Left lung (tissue), 10 donors: ENCODE measurements around the gene SLITRK1. TPM values are rescaled to one million over a fixed set of nuclear protein-coding genes. Genes with fewer than 3 reads are reported as not detected.

Experiments
- ATAC-seq: fragments of 200-7000 bp; cut with Tn5 transposase; one replicate; pipeline ENCODE4 v1.9.1; 2020; ENCODE audit warnings: moderate library complexity
- DNase-seq, 4 donors: peaks; one replicate each; pipeline ENCODE4 v3.0.0-alpha.2; 2013 to 2020
- H3K27ac ChIP-seq, 2 donors: fragments of 200-600 bp; sonication (generic) in 1 of 2; one replicate each; pipeline versions ENCODE4 v1.5.0 to v1.8.0; 2020 to 2021
- H3K27me3 ChIP-seq, 2 donors: fragments of 200-600 bp; sonication (generic) in 1 of 2; one replicate each; pipeline versions ENCODE4 v1.5.0 to v1.8.0; 2020 to 2021
- H3K36me3 ChIP-seq, 2 donors: fragments of 200-600 bp; sonication (generic) in 1 of 2; one replicate each; pipeline versions ENCODE4 v1.5.0 to v1.8.0; 2020 to 2021
- H3K4me1 ChIP-seq, 2 donors: fragments of 200-600 bp; one replicate each; pipeline ENCODE4 v1.8.0; 2021
- H3K4me3 ChIP-seq, 2 donors: fragments of 200-600 bp; sonication (generic) in 1 of 2; one replicate each; pipeline versions ENCODE4 v1.5.0 to v1.8.0; 2020 to 2021; ENCODE audit warnings: mild to moderate bottlenecking in 1 of 2
- H3K9me3 ChIP-seq, 2 donors: fragments of 200-600 bp; sonication (generic) in 1 of 2; one replicate each; pipeline versions ENCODE4 v1.5.0 to v1.8.0; 2020 to 2021
- intact Hi-C, 2 donors: fragments of 100-400 bp; cut with DNase I; formaldehyde crosslinking; loops; one replicate each; pipeline versions ENCODE4 v1.11.2 to v1.14.2; 2022
- polyA plus RNA-seq, 6 donors: library from polyadenylated mRNA; unstranded; fragments of 120-200 nt; gene quantifications; one replicate each; pipeline ENCODE4 v1.2.1, GENCODE V29; 2013; ENCODE audit not compliant: insufficient read length in 6 of 6
- total RNA-seq, 2 donors: library from RNA; stranded (reverse); fragmentation: NEBNext Ultra II Directional; extraction: Animal tissue kit (Norgen Biotek cat#: 25700); gene quantifications; one replicate each; pipeline ENCODE4 v1.2.1, GENCODE V29; 2021
- TF ChIP-seq, protein P1 (sequence below), 2 donors: fragments of 200-600 bp; sonication (generic) in 1 of 2; IDR thresholded peaks; one replicate each; pipeline versions ENCODE4 v1.5.0 to v1.8.0; 2021; ENCODE audit warnings: antibody characterized with exemption in 2 of 2
- donor health status: DM: no; HTN: yes; CAD: no.
- donor health status: DM: no; HTN: no; CAD: no.

The SLITRK1 gene
- total and polyA plus RNA-seq, 8 donors, result 0.03 to 0.06 (median 0.05) TPM; not detected in 4

DNA sequence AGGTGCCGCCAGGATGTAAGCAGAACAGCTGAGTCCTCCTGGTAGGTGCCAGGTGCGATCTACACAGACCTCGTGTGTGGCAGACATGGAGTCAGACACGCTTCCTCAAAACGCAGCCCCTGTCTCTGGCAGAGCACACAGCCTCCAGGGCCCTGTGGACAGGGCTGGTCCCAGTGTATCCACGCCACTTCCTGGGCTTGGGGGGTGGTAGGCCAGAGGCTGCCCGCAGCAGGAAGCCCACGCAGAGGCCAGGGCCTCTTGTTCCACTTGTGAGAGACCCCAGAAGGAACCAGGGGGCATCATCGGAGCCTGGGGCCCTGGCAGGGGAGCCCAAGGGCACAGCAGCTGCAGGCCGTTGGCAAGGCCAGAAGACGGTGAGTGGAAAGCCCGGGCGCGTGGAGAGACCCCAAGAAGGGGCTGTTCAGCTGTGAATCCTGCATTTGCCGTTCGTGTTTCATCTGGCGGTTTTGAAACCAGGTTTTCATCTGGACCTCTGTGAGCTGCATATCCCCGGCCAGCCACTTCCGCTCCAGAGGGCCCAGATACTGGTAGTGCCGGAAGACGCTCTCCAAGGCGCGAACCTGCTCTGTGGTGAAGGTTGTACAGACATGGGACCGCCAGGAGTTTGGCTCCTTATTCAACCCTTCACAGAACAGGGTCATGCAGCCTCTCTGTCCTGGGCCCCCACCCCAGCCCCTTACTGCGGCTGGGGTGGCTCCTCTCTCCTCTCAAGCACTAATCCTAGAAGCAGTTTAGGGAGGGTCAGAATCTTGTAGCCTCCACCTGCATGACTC lies 25.1 kb upstream of the SLITRK1 start:
- DNase-seq (peak in 1 of 4 donors; percentile 59), ATAC-seq (no peak)
- H3K9me3 ChIP-seq, result peaks cover 0 to 21% of the 10 kb centered on the region in 2 donors
- no peaks in the 10 kb centered on the region for H3K4me1 ChIP-seq
- H3K27ac ChIP-seq, result no peak overlapping the region
- intact Hi-C loops, result no loop called here
- TF ChIP-seq, protein P1, sequence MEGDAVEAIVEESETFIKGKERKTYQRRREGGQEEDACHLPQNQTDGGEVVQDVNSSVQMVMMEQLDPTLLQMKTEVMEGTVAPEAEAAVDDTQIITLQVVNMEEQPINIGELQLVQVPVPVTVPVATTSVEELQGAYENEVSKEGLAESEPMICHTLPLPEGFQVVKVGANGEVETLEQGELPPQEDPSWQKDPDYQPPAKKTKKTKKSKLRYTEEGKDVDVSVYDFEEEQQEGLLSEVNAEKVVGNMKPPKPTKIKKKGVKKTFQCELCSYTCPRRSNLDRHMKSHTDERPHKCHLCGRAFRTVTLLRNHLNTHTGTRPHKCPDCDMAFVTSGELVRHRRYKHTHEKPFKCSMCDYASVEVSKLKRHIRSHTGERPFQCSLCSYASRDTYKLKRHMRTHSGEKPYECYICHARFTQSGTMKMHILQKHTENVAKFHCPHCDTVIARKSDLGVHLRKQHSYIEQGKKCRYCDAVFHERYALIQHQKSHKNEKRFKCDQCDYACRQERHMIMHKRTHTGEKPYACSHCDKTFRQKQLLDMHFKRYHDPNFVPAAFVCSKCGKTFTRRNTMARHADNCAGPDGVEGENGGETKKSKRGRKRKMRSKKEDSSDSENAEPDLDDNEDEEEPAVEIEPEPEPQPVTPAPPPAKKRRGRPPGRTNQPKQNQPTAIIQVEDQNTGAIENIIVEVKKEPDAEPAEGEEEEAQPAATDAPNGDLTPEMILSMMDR (IDR thresholded peaks at IDR 0.05), result no peak
- no peak overlapping the region for H3K4me3 ChIP-seq
- H3K36me3 ChIP-seq, result no peaks in the 10 kb centered on the region
- no peaks in the 10 kb centered on the region for H3K27me3 ChIP-seq

GRCh38 chr13:83906240-83906820 lies 24.1 kb upstream of the SLITRK1 start:
- Histone ChIP-seq H3K4me3 (no peak overlapping the region), H3K9me3 (peaks cover 0 to 21% of the 10 kb centered on the region in 2 donors), H3K27ac (no peak overlapping the region), H3K27me3 (no peaks in the 10 kb centered on the region), H3K36me3 (no peaks in the 10 kb centered on the region), H3K4me1 (no peaks in the 10 kb centered on the region)
- ATAC-seq, result no peak
- intact Hi-C loops, result no loop called here
- peak in 1 of 4 donors; percentile 54 for DNase-seq
- TF ChIP-seq, protein P1 (IDR thresholded peaks at IDR 0.05), result no peak

DNA sequence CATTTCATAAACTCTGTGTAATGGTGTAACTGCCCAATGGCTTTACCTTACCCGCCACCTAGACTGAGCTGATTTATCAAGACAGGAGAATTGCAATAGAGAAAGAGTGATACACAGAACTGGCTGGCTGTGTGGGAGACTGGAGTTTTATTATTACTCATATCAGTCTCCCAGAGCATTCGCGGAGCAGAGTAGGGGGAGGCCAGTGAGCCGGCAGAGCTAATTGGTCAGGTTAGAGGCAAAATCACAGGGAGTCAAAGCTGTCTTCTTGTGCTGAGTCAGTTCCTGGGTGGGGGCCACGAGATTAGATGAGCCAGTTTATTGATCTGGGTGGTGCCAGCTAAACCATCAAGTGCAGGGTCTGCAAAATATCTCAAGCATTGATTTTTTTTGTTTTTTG lies 23.4 kb upstream of the SLITRK1 start:
- intact Hi-C loops, result no loop called here
- H3K4me1 ChIP-seq, result no peaks in the 10 kb centered on the region
- no peak for DNase-seq
- H3K36me3 ChIP-seq, result no peaks in the 10 kb centered on the region
- H3K27ac ChIP-seq, result no peak overlapping the region
- H3K27me3 ChIP-seq, result no peaks in the 10 kb centered on the region
- TF ChIP-seq, protein P1 (IDR thresholded peaks at IDR 0.05), result no peak
- ATAC-seq, result no peak
- H3K9me3 ChIP-seq, result peaks cover 0 to 16% of the 10 kb centered on the region in 2 donors
- H3K4me3 ChIP-seq, result no peak overlapping the region

DNA sequence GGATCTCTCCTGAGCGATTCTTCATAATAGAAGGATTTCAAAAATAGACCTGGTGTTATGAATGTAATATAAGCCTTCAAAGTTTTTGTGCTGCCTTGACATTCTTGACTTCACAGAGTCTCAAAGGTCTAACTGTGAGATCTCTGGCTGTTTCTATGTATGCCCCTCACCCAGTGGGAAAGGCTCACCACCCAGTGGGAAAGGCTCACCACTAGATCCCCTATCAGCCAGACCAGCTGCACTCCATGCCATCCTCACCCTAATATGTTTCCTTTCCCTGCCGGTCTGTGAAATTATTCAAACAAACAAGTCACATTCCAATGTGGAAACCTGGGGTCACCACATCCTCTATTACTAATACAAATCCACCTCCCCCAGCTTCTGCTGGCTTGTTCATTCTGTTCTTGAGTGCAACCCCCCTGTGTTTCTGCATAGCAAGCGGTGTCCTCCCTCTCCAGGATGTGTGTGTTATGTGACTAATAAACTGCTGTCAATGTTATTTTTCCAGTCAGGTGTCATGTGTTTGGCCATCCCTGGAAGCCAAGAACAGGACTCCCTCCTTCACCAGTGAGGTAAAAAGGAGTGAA lies 13.8 kb upstream of the SLITRK1 start:
- Histone ChIP-seq H3K36me3 (no peaks in the 10 kb centered on the region), H3K4me3 (no peak overlapping the region), H3K27me3 (no peaks in the 10 kb centered on the region), H3K9me3 (no peaks in the 10 kb centered on the region), H3K27ac (no peak overlapping the region), H3K4me1 (no peaks in the 10 kb centered on the region)
- TF ChIP-seq, protein P1 (IDR thresholded peaks at IDR 0.05), result no peak
- DNase-seq (no peak), ATAC-seq (no peak)
- intact Hi-C loops, result no loop called here

GRCh38 chr13:83890358-83890757 lies 8.1 kb upstream of the SLITRK1 start:
- no peaks in the 10 kb centered on the region for H3K9me3 ChIP-seq
- DNase-seq (no peak), ATAC-seq (no peak)
- H3K4me1 ChIP-seq, result no peaks in the 10 kb centered on the region
- intact Hi-C loops, result no loop called here
- H3K27me3 ChIP-seq, result no peaks in the 10 kb centered on the region
- TF ChIP-seq, protein P1 (IDR thresholded peaks at IDR 0.05), result no peak
- H3K4me3 ChIP-seq, result no peak overlapping the region
- no peak overlapping the region for H3K27ac ChIP-seq
- H3K36me3 ChIP-seq, result no peaks in the 10 kb centered on the region
